HG02763 (cell line): ENCODE results near the gene CFDP1.
A peak's percentile ranks its signal among the peaks of the same experiment; 100 is the strongest.
"Not testable (repeated sequence)": the region's sequence is repeated elsewhere in the genome, so short reads cannot be mapped to it uniquely, and the experiment has no call there.

Experiments used
- ATAC-seq: cut with Tn5 transposase; IDR thresholded peaks from one replicate; pipeline ENCODE4 v1.9.1; 2021; ENCODE audit warnings: mild to moderate bottlenecking, moderate library complexity; ENCODE audit not compliant: unreplicated experiment

The CFDP1 gene

GRCh38 chr16:75269358-75269757 lies 163.9 kb downstream of the CFDP1 start:
- not testable (repeated sequence) for ATAC-seq

- no peak for ATAC-seq
Observed at GRCh38 chr16:75267631-75268264, 165.6 kb downstream of the CFDP1 start.

- ATAC-seq = no peak
Observed at GRCh38 chr16:75266738-75267630, 166.3 kb downstream of the CFDP1 start.

GRCh38 chr16:75265911-75266701 lies 167.2 kb downstream of the CFDP1 start:
- peak; percentile 67 for ATAC-seq

- peak; percentile 17 for ATAC-seq
Observed at GRCh38 chr16:75264999-75265910, 168.0 kb downstream of the CFDP1 start.

GRCh38 chr16:75264457-75264998 lies 168.8 kb downstream of the CFDP1 start:
- ATAC-seq = no peak

GRCh38 chr16:75263963-75264445 lies 169.3 kb downstream of the CFDP1 start:
- no peak for ATAC-seq

GRCh38 chr16:75263291-75263962 lies 169.9 kb downstream of the CFDP1 start:
- ATAC-seq = no peak

GRCh38 chr16:75262800-75263127 lies 170.5 kb downstream of the CFDP1 start:
- ATAC-seq = no peak

- no peak for ATAC-seq
Observed at GRCh38 chr16:75262104-75262799, 171.1 kb downstream of the CFDP1 start.

- no peak for ATAC-seq
Observed at GRCh38 chr16:75261590-75262078, 171.7 kb downstream of the CFDP1 start.

GRCh38 chr16:75260851-75261589 lies 172.3 kb downstream of the CFDP1 start:
- no peak for ATAC-seq

GRCh38 chr16:75258807-75259141 lies 174.5 kb downstream of the CFDP1 start:
- ATAC-seq = no peak

- no peak for ATAC-seq
Observed at GRCh38 chr16:75257886-75258806, 175.2 kb downstream of the CFDP1 start.

- no peak for ATAC-seq
Observed at GRCh38 chr16:75256696-75257343, 176.5 kb downstream of the CFDP1 start.

- no peak for ATAC-seq
Observed at GRCh38 chr16:75256059-75256571, 177.2 kb downstream of the CFDP1 start.
